AG04450 (cell line): ENCODE results near the gene PPP4R4. TPM values are rescaled to one million over a fixed set of nuclear protein-coding genes. Genes with fewer than 3 reads are reported as not detected.
"Not testable (repeated sequence)": the region's sequence is repeated elsewhere in the genome, so short reads cannot be mapped to it uniquely, and the experiment has no call there.

ENCODE experiments used
- CTCF ChIA-PET: fragments of 300-600, 350-600 bp; formaldehyde crosslinking; extraction: SDS; loops from one replicate; lab custom pipeline; 2022; ENCODE audit warnings: antibody characterized with exemption, inconsistent platforms; lab: Charles Lee
- POLR2A ChIA-PET: fragments of 350-600 bp; formaldehyde crosslinking; extraction: SDS; loops from one replicate; lab custom pipeline; 2021; ENCODE audit warnings: antibody characterized with exemption, inconsistent platforms; lab: Yijun Ruan, JAX
- DNase-seq: peaks from one replicate; pipeline ENCODE4 v3.0.0-alpha.2; 2011; ENCODE audit warnings: low read depth, low spot score
- H3K27ac ChIP-seq: one replicate; pipeline ENCODE4 v1.5.1; 2012; ENCODE audit warnings: low read depth, low read length, control low read depth
- H3K27me3 ChIP-seq: one replicate; pipeline ENCODE4 v1.6.0; 2012; ENCODE audit warnings: low read length; ENCODE audit not compliant: control insufficient read depth, insufficient read depth
- H3K4me3 ChIP-seq: 2 replicates; pipeline ENCODE4 v1.5.1; 2011; ENCODE audit warnings: mild to moderate bottlenecking, low read depth, low read length, control low read depth
- H3K9me3 ChIP-seq: 2 replicates; pipeline ENCODE4 v1.5.1; 2012; ENCODE audit warnings: low read length; ENCODE audit not compliant: control insufficient read depth, insufficient read depth
- CTCF ChIP-seq: IDR thresholded peaks from 2 replicates; pipeline ENCODE4 v1.5.1; 2011; ENCODE audit warnings: low read depth, low read length, control low read depth, inconsistent platforms
- polyA plus RNA-seq: library from polyadenylated mRNA; depleted of rRNA; stranded (reverse); fragments of >200 nt; gene quantifications from 2 replicates; pipeline ENCODE4 v1.2.3, GENCODE V29; 2011

PPP4R4 gene
- polyA plus RNA-seq, 1 experiment, result 0.60 TPM

GRCh38 chr14:94239406-94239805 lies 65.3 kb downstream of the PPP4R4 start:
- H3K27ac ChIP-seq, result no peak overlapping the region
- no peak for DNase-seq
- no peaks in the 10 kb centered on the region for H3K9me3 ChIP-seq
- H3K27me3 ChIP-seq, result no peaks in the 10 kb centered on the region
- ChIA-PET POLR2A (no interaction called here), CTCF (no interaction called here)
- TF ChIP-seq CTCF, result no peak
- H3K4me3 ChIP-seq, result no peak overlapping the region

GRCh38 chr14:94244182-94244581 lies 70.1 kb downstream of the PPP4R4 start:
- DNase-seq, result no peak
- no peak for TF ChIP-seq CTCF
- ChIA-PET POLR2A (interaction anchor here (0.6 kb wide), 1 partner anchor 24 kb away, joined by 3 read pairs; no protein-coding TSS in a partner anchor), CTCF (no interaction called here)
- Histone ChIP-seq H3K27ac (no peak overlapping the region), H3K9me3 (no peaks in the 10 kb centered on the region), H3K4me3 (no peak overlapping the region), H3K27me3 (no peaks in the 10 kb centered on the region)

- POLR2A ChIA-PET, CTCF ChIA-PET, H3K9me3 ChIP-seq, H3K27ac ChIP-seq, DNase-seq, H3K4me3 ChIP-seq, H3K27me3 ChIP-seq: not testable (repeated sequence)
Measured at GRCh38 chr14:94264195-94264594, 90.1 kb downstream of the PPP4R4 start.

- DNase-seq, result no peak
- no peaks in the 10 kb centered on the region for H3K9me3 ChIP-seq
- ChIA-PET CTCF (no interaction called here), POLR2A (interaction anchor here (0.6 kb wide), 1 partner anchor 23 kb away, joined by 3 read pairs; no protein-coding TSS in a partner anchor)
- no peaks in the 10 kb centered on the region for H3K27me3 ChIP-seq
- H3K27ac ChIP-seq, result no peak overlapping the region
- TF ChIP-seq CTCF, result no peak
- no peak overlapping the region for H3K4me3 ChIP-seq
Measured at GRCh38 chr14:94267352-94267751, 93.2 kb downstream of the PPP4R4 start.

- H3K9me3 ChIP-seq, POLR2A ChIA-PET, H3K4me3 ChIP-seq, DNase-seq, H3K27ac ChIP-seq, CTCF ChIA-PET, H3K27me3 ChIP-seq: not testable (repeated sequence)
Measured at GRCh38 chr14:94268582-94268981, 94.5 kb downstream of the PPP4R4 start.

- Histone ChIP-seq H3K27me3 (no peaks in the 10 kb centered on the region), H3K27ac (no peak overlapping the region), H3K4me3 (no peak overlapping the region), H3K9me3 (no peaks in the 10 kb centered on the region)
- ChIA-PET CTCF (interaction anchor here (1.7 kb wide), 1 partner anchor 133 kb away, joined by 6 read pairs; no protein-coding TSS in a partner anchor), POLR2A (no interaction called here)
- DNase-seq, result no peak
- no peak for TF ChIP-seq CTCF
Measured at GRCh38 chr14:94269156-94269555, 95.0 kb downstream of the PPP4R4 start.

GRCh38 chr14:94276898-94277561 lies 102.9 kb downstream of the PPP4R4 start:
- CTCF ChIA-PET, result interaction anchor here (0.6 kb wide), 1 partner anchor 138 kb away, joined by 3 read pairs; no protein-coding TSS in a partner anchor
- H3K27ac ChIP-seq, H3K27me3 ChIP-seq, POLR2A ChIA-PET, H3K9me3 ChIP-seq, H3K4me3 ChIP-seq, DNase-seq: not testable (repeated sequence)
